Esophagus squamous epithelium (tissue), 5 donors: ENCODE measurements around the gene SCARB1. TPM values are rescaled to one million over a fixed set of nuclear protein-coding genes. Genes with fewer than 3 reads are reported as not detected.

ENCODE experiments used
- DNase-seq: peaks from one replicate; lab custom pipeline; 2025; lab: John Stamatoyannopoulos, UW
- H3K27ac ChIP-seq, 4 donors: fragments of 200-600 bp; sonication (generic); one replicate each; pipeline ENCODE4 v1.5.1; 2016 to 2019; ENCODE audit warnings: mild to moderate bottlenecking in 1 of 4
- H3K27me3 ChIP-seq, 4 donors: fragments of 200-600 bp; sonication (generic); 1 replicate in 3 of 4; 2 replicates in 1 of 4; pipeline versions ENCODE4 v1.5.1 to v1.6.0; 2017 to 2021; ENCODE audit warnings: antibody characterized with exemption in 1 of 4
- H3K36me3 ChIP-seq, 3 donors: fragments of 200-600 bp; sonication (generic); one replicate each; pipeline ENCODE4 v1.5.1; 2016 to 2019
- H3K4me1 ChIP-seq, 3 donors: fragments of 200-600 bp; sonication (generic); one replicate each; pipeline ENCODE4 v1.5.1; 2017 to 2019
- H3K4me3 ChIP-seq, 4 donors: fragments of 200-600 bp; sonication (generic); 1 replicate in 3 of 4; 2 replicates in 1 of 4; pipeline ENCODE4 v1.5.1; 2016 to 2019; ENCODE audit warnings: mild to moderate bottlenecking in 2 of 4, moderate library complexity in 1 of 4
- H3K9me3 ChIP-seq, 3 donors: fragments of 200-600 bp; sonication (generic); one replicate each; pipeline ENCODE4 v1.5.1; 2016 to 2019
- CTCF ChIP-seq, 6 experiments: fragments of 450-650 bp in 4 of 6; fragments of 200-600 bp in 2 of 6; sonication (generic) in 2 of 6; IDR thresholded peaks; one replicate each; pipeline ENCODE4 v1.5.1; 2016 to 2019; ENCODE audit warnings: antibody characterized with exemption in 6 of 6, mild to moderate bottlenecking in 4 of 6, moderate library complexity in 4 of 6
- POLR2A ChIP-seq, 4 donors: fragments of 450-650 bp; IDR thresholded peaks; one replicate each; pipeline ENCODE4 v1.6.1; 2017; ENCODE audit warnings: antibody characterized with exemption in 4 of 4, mild to moderate bottlenecking in 4 of 4, moderate library complexity in 3 of 4
- WGBS, 2 donors: methylation state at CpG; one replicate each; pipeline ENCODE4 v1.1.5; 2018; 5-methylcytosine and 5-hydroxymethylcytosine counted together
- intact Hi-C: fragments of 100-400 bp; cut with DNase I; formaldehyde crosslinking; loops from one replicate; pipeline ENCODE4 v1.15.0; 2022
- total RNA-seq, 4 donors: library from RNA; depleted of rRNA; stranded (reverse); fragments of >200 nt; gene quantifications; one replicate each; pipeline ENCODE4 v1.1.0, GENCODE V29; 2016
- donor health status: DM: yes; HTN: yes; CAD: no.

SCARB1 gene
- total RNA-seq, 4 donors from 2014 or later: 7.1 to 9.5 (median 8.8) TPM

GRCh38 chr12:124750149-124750656 is 113.5 kb downstream of the SCARB1 start:
- H3K9me3 ChIP-seq: no peaks in the 10 kb centered on the region
- 80 to 83% methylated on average over 3 to 7 of the region's 10 CpGs for WGBS, 2 donors
- H3K27ac ChIP-seq: no peak overlapping the region
- TF ChIP-seq POLR2A (IDR thresholded peaks at IDR 0.05): no peak
- no peak for TF ChIP-seq CTCF (IDR thresholded peaks at IDR 0.05)
- H3K4me1 ChIP-seq: peaks cover 20 to 59% (median 45%) of the 10 kb centered on the region in 3 donors
- intact Hi-C loops: no loop called here
- peaks cover 0 to 81% (median 0%) of the 10 kb centered on the region in 4 donors for H3K27me3 ChIP-seq
- no peaks in the 10 kb centered on the region for H3K36me3 ChIP-seq
- DNase-seq: no peak
- no peak overlapping the region for H3K4me3 ChIP-seq

GRCh38 chr12:124749725-124750124 is 113.9 kb downstream of the SCARB1 start:
- 90 to 91% methylated on average over 5 of the region's 9 CpGs for WGBS, 2 donors
- H3K9me3 ChIP-seq: no peaks in the 10 kb centered on the region
- H3K27me3 ChIP-seq: peaks cover 0 to 80% (median 0%) of the 10 kb centered on the region in 4 donors
- H3K36me3 ChIP-seq: no peaks in the 10 kb centered on the region
- no peak overlapping the region for H3K27ac ChIP-seq
- no peak overlapping the region for H3K4me3 ChIP-seq
- DNase-seq: no peak
- intact Hi-C loops: no loop called here
- H3K4me1 ChIP-seq: peaks cover 19 to 57% (median 40%) of the 10 kb centered on the region in 3 donors
- no peak for TF ChIP-seq CTCF (IDR thresholded peaks at IDR 0.05)
- no peak for TF ChIP-seq POLR2A (IDR thresholded peaks at IDR 0.05)

GRCh38 chr12:124747426-124748161 is 116.1 kb downstream of the SCARB1 start:
- TF ChIP-seq CTCF (IDR thresholded peaks at IDR 0.05): no peak
- TF ChIP-seq POLR2A (IDR thresholded peaks at IDR 0.05): no peak
- no peak for DNase-seq
- Histone ChIP-seq H3K4me1 (peaks cover 18 to 40% (median 30%) of the 10 kb centered on the region in 3 donors), H3K27ac (peak overlapping the region in 2 of 4 donors; percentile 71 to 89), H3K27me3 (peaks cover 0 to 60% (median 0%) of the 10 kb centered on the region in 4 donors), H3K9me3 (no peaks in the 10 kb centered on the region), H3K4me3 (no peak overlapping the region), H3K36me3 (no peaks in the 10 kb centered on the region)
- WGBS, 2 donors: 66 to 71% methylated on average over 7 to 10 of the region's 15 CpGs
- intact Hi-C loops: no loop called here

GRCh38 chr12:124746649-124747425 is 116.8 kb downstream of the SCARB1 start:
- H3K36me3 ChIP-seq: no peaks in the 10 kb centered on the region
- H3K4me3 ChIP-seq: no peak overlapping the region
- 75 to 91% methylated on average over 4 of the region's 10 CpGs for WGBS, 2 donors
- intact Hi-C loops: no loop called here
- peaks cover 0 to 52% (median 0%) of the 10 kb centered on the region in 4 donors for H3K27me3 ChIP-seq
- TF ChIP-seq CTCF (IDR thresholded peaks at IDR 0.05): no peak
- TF ChIP-seq POLR2A (IDR thresholded peaks at IDR 0.05): no peak
- H3K4me1 ChIP-seq: peaks cover 18 to 32% (median 24%) of the 10 kb centered on the region in 3 donors
- no peaks in the 10 kb centered on the region for H3K9me3 ChIP-seq
- no peak for DNase-seq
- H3K27ac ChIP-seq: peak overlapping the region; percentile 48 to 93 (median 80)
